B cell (primary cell): Measurements from ENCODE around the gene DCUN1D3.

ENCODE experiments used
- EZH2 ChIP-seq: IDR thresholded peaks from 2 replicates; pipeline ENCODE4 v1.6.1; 2012; ENCODE audit warnings: borderline replicate concordance, low read depth, mild to moderate bottlenecking, moderate library complexity, low read length; ENCODE audit not compliant: insufficient read depth, poor library complexity, severe bottlenecking
- TF ChIP-seq, protein P1 (sequence below): fragments of 200-600 bp; IDR thresholded peaks from one replicate; pipeline ENCODE4 v1.8.0; 2022; ENCODE audit warnings: antibody characterized with exemption, mild to moderate bottlenecking

DNA sequence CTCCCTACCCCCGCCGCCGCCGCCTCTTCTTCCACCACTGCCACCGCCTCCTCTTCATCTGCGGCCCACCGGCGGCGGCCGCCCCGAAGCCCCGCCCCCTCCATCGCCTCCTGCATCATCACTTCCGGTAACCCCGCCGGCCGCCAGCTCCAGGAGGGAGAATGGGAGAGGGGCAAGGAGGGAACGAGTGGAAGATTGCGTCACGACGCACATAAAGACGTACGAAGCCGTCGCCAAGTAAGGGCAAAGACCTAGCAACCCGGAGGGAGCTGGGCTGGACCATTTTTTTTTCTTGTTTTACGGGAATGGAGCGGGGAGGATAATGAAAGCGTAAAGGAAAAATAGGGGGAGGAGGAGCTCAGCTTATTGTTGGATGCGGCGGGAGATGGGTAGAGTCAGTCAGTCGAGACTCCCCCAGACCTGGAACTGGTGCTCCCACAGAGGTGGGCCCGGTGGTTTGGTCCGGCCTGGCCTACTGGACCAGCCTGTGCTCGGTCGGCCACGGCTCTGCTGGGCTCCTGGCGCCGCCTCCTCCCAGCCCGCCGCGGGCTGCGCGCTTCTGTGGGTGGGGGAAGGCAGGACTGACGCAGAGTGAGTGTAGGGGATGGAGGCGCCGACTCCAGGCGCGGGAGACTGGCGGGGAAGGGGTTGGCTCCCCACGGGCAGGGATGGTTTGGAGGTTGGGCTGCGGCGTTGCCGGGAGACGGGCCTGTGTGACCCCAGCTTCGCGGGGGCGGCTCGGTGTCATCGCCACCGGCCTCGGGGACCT lies at the start of gene DCUN1D3, which contains the start of gene LYRM1:
- TF ChIP-seq, protein P1, sequence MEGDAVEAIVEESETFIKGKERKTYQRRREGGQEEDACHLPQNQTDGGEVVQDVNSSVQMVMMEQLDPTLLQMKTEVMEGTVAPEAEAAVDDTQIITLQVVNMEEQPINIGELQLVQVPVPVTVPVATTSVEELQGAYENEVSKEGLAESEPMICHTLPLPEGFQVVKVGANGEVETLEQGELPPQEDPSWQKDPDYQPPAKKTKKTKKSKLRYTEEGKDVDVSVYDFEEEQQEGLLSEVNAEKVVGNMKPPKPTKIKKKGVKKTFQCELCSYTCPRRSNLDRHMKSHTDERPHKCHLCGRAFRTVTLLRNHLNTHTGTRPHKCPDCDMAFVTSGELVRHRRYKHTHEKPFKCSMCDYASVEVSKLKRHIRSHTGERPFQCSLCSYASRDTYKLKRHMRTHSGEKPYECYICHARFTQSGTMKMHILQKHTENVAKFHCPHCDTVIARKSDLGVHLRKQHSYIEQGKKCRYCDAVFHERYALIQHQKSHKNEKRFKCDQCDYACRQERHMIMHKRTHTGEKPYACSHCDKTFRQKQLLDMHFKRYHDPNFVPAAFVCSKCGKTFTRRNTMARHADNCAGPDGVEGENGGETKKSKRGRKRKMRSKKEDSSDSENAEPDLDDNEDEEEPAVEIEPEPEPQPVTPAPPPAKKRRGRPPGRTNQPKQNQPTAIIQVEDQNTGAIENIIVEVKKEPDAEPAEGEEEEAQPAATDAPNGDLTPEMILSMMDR, result no peak
- no peak for TF ChIP-seq EZH2
